CD1c-positive myeloid dendritic cell (primary cell): ENCODE measurements around the gene CCDC40.

Experiments
- DNase-seq: peaks from one replicate; pipeline ENCODE4 v3.0.0-alpha.2; 2016; ENCODE audit errors: extremely low spot score

Gene CCDC40

DNA sequence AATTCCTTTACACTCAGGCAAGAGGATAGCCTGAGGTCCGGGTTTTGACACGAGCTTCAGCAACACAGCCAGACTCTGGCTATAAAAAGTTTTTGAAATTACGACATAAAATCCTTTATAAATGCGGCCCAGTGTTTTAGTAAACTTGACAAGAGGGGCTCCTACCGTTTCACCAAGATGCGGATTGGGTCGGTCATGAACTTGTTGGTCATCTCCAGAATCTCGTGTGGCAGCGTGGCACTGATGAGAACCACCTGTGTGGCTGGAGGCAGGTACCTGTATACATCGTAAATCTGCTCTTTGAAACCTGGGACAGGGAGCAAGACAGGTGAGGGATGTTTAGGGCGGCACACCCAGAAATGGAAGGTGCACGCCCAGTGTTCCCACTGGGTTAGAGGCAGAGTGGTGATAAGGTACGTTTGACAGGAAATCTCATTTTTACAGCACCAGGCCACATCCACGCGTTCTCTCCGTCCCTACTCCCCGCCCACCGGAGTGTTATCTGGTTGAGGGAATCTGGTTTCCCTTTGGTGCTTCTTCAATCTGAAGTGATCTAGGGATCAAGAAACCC is 102.5 kb downstream of the CCDC40 start:
- no peak for DNase-seq

DNA sequence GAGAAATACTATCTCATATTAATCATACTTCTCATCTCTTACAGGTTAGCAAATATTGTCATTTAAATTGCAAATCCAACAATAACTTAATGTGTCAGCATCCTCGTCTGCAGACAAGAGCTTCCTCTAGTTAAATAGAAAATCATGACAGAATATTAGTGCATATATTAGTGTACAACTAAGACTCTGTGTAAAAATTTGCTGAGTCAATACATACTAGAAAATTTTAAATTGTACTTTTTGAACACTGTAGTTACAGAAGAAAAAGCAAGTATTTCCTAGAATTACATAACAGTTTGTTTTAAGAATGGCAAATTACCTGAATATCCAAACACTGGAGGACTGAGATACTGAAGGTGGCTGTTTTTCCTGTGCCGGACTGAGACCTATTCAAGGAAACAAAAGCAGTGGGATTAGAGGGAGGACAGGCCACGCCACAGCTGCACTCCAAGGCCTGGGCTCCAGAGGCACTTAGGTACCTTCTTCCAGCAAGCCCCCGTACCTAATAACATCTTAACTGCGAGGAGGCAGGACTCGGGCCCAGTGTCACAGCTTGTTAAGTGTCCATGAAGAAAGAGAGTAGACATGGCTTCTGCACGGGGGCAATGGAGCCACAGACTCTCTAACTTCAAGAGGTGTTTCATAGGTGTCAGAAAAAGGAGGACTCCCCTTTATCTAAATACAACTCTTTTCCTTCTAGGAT is 105.2 kb downstream of the CCDC40 start:
- DNase-seq: no peak

DNA sequence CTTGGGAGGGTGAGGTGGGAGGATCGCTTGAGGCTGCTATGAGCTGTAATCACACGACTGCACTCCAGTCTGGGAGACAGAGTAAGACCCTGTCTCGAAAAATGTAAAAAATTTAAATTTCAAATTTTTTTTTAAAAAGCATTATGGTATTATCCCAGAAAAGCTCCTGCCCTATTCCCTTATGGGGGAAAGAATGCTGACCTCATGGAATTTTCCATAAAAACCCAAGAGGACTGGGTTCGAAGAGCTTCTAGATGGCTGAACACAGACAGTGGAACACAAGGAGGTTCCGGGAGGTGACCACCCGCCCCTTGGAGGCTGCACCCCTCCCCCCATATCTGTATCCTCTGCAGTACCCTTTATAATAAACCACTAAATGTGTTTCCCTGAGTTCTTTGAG is 106.5 kb downstream of the CCDC40 start:
- no peak for DNase-seq

DNA sequence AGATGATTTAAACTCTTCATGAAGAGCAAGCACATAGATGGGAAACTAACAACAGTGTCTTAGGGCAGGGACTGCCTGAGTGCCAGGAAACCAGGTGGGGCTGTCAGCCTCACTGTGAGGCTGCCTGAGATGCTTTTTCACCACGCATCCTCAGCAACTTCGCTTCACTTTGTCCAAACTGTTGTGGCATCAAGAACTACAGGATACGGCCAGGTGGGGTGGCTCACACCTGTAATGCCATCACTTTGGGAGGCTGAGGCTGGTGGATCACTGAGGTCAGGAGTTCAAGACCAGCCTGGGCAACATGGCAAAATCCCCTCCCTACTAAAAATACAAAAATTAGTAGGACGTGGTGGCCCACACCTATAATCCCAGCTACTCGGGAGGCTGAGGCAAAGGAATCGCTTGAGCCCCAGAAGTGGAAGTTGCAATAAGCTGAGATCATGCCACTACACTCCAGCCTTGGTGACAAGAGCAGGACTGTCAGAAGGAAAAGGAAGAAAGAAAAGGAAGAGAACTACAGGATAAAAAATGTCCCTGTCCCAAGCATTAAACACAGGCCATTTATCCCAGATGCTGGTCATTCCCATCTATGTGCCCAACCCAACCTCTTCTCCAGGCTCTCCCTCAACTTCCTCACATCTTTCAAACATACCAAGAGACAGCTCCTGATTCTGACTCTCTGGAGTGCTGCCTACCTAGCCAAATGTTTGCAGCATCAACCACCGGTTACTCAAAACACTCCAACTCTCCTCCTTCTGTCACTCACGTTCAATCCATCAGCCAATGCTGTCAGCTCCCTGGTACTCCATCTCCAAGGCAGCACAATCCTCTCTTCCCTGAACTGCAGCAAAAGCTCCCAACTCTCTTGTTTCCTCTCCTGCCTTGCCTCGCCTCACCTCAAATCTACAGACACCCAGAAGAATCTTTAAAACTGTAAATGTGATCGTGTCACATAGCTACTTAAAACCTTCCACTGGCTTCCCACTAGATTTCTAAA is 108.9 kb downstream of the CCDC40 start:
- DNase-seq: no peak

DNA sequence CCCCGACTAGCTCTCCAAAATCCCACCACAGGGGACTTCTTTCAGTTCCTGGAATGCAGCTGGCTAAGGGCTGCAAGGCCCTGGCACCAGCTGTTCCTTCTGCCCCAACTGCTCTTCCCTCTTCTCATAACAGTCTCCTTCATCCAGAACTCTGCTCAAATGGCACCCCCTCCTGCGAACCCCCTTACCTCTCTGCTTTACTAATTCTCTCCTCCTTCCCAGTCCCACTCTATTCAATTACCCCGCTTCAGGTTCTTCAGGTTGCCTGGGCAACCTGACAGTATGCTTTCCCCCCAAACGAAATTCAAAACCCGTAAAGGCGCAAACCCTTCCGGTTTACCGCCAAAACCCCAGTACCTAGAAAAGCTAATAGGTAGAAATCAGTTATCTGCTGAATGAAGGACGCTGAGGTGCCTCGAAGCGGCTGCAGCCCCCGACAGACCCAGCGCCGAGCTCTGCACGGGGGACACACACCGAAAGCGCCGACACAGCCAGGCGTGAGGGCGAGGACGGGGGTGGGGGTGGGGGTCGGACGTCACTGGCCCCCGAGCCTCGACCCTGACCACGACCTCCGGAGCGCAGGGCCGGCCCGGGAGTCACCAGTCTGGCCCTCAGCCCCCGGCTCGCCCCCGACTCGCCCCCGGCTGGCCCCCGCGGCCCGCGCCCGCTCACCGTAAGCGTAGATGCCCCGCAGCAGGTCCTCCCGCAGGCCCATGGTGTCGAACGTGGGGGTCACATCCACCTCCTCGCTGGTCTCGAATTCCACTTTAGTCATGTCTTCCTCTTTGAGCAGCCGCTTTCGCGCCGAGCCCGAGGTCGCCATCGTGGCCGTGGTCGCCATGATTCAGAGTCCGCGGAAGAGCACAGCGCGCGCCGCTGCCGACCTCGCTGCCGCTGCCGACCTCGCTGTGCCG is 109.9 kb downstream of the CCDC40 start:
- DNase-seq: peak; percentile 42

DNA sequence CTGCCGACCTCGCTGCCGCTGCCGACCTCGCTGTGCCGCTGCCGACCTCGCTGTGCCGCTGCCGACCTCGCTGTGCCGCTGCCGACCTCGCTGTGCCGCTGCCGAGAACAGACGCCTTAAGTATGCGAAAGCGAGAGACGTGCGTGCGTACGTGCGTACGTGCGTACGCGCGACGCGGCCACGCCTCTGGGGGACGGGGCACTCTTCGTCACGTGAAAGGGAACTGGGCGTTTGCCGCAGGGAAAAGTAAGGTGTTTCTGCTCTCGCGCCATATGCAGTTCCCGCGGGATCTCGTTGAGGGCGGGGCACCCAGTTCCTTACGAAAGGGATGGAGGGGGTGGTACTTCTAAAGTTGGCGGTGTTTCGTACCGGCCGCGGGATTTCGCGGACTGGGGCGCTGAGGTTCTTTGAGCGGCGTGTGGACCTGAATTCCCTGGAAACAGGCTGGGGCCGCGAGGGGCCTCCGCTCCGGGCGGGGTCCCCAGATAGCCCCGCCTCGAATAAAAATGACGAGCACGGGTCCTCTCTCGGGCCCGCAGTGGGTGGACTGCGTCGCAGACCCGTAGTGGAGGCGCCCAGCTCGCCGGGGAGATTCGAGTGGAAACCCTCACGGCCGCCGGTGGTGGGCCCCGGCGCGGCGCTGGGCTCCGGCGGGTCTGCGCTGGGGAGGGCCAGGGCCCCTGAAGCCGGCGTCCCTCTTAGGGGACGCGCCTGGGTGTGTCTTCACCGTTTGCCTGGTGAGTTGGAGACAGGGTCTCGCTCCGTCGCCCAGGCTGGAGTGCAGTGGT is 110.8 kb downstream of the CCDC40 start, which contains the start of gene EIF4A3:
Gene EIF4A3 (minus strand): TSS at position 94 of the 788 bp plus-strand sequence. CDS start 167 bp downstream, outside the sequence.
- peak; percentile 100 for DNase-seq
